Neural cell (in vitro differentiated cells): ENCODE results near the gene DLD. TPM values are rescaled to one million over a fixed set of nuclear protein-coding genes. Genes with fewer than 3 reads are reported as not detected.

Experiments used
- H2AFZ ChIP-seq: fragments of 200-600, 300-800 bp; sonication (generic), shearing (Covaris generic); 2 replicates; pipeline ENCODE4 v1.6.0; 2014; ENCODE audit warnings: low read depth, mild to moderate bottlenecking, antibody characterized with exemption, low read length, moderate library complexity
- H3F3A ChIP-seq: fragments of 200-600 bp; shearing (Covaris generic); 2 replicates; pipeline ENCODE4 v1.6.1; 2016; ENCODE audit warnings: mild to moderate bottlenecking, moderate library complexity, mixed read lengths, antibody characterized with exemption, low read length; ENCODE audit not compliant: insufficient read depth, poor library complexity, severe bottlenecking
- H3K27ac ChIP-seq: fragments of 200-600, 300-800 bp; sonication (generic), shearing (Covaris generic); 2 replicates; pipeline ENCODE4 v1.5.1; 2014; ENCODE audit warnings: mild to moderate bottlenecking, low read length, moderate library complexity
- H3K27me3 ChIP-seq: fragments of 300-800, 200-600 bp; sonication (generic), shearing (Covaris generic); 2 replicates; pipeline ENCODE4 v1.6.0; 2014; ENCODE audit warnings: mild to moderate bottlenecking, low read depth, low read length, moderate library complexity; ENCODE audit not compliant: insufficient read depth
- H3K36me3 ChIP-seq: fragments of 300-800, 200-600 bp; sonication (generic), shearing (Covaris generic); 2 replicates; pipeline ENCODE4 v1.5.1; 2014; ENCODE audit warnings: mild to moderate bottlenecking, antibody characterized with exemption, low read length, moderate library complexity; ENCODE audit not compliant: insufficient read depth
- H3K4me2 ChIP-seq: fragments of 300-800, 200-600 bp; sonication (generic), shearing (Covaris generic); 2 replicates; pipeline ENCODE4 v1.6.0; 2014; ENCODE audit warnings: mild to moderate bottlenecking, low read length
- H3K4me3 ChIP-seq: fragments of 300-800, 200-600 bp; sonication (generic), shearing (Covaris generic); 2 replicates; pipeline ENCODE4 v1.5.1; 2014; ENCODE audit warnings: mild to moderate bottlenecking, low read length, moderate library complexity
- H3K79me2 ChIP-seq: fragments of 200-600 bp; shearing (Covaris generic); replicated peaks from 2 replicates; pipeline ENCODE4 v1.6.0; 2014; ENCODE audit warnings: mild to moderate bottlenecking, low read length, moderate library complexity; ENCODE audit not compliant: insufficient read depth
- H3K9ac ChIP-seq: fragments of 300-800, 200-600 bp; sonication (generic), shearing (Covaris generic); 2 replicates; pipeline ENCODE4 v1.6.1; 2016; ENCODE audit warnings: mild to moderate bottlenecking, low read length, mixed read lengths
- H3K9me2 ChIP-seq: fragments of 200-600 bp; shearing (Covaris generic); 2 replicates; pipeline ENCODE4 v1.6.1; 2016; ENCODE audit warnings: mild to moderate bottlenecking, low read length, mixed read lengths; ENCODE audit not compliant: insufficient read depth
- H3K9me3 ChIP-seq: fragments of 200-600, 300-800 bp; sonication (generic), shearing (Covaris generic); 2 replicates; pipeline ENCODE4 v1.6.1; 2016; ENCODE audit warnings: mild to moderate bottlenecking, mixed run types, low read length, moderate library complexity, mixed read lengths
- H4K20me1 ChIP-seq: fragments of 200-600 bp; shearing (Covaris generic); 2 replicates; pipeline ENCODE4 v1.6.1; 2016; ENCODE audit warnings: mild to moderate bottlenecking, mixed run types; ENCODE audit not compliant: insufficient read depth
- CTCF ChIP-seq: fragments of 450-650 bp; IDR thresholded peaks from 2 replicates; pipeline ENCODE4 v1.5.1; 2014; ENCODE audit warnings: antibody characterized with exemption, mild to moderate bottlenecking, moderate library complexity; ENCODE audit not compliant: poor library complexity, severe bottlenecking
- EP300 ChIP-seq: fragments of 450-650 bp; conservative IDR thresholded peaks from 2 replicates; pipeline ENCODE4 v1.6.1; 2014; ENCODE audit warnings: antibody characterized with exemption, mild to moderate bottlenecking, moderate library complexity; ENCODE audit not compliant: poor library complexity, severe bottlenecking
- EZH2 ChIP-seq: fragments of 200-600, 300-800 bp; shearing (Covaris generic), sonication (generic); IDR thresholded peaks from 2 replicates; pipeline ENCODE4 v1.6.1; 2014; ENCODE audit warnings: antibody characterized with exemption, low read length, borderline replicate concordance, mild to moderate bottlenecking; ENCODE audit not compliant: insufficient read depth, poor library complexity, severe bottlenecking
- MXI1 ChIP-seq: fragments of 450-650 bp; conservative IDR thresholded peaks from 2 replicates; pipeline ENCODE4 v1.6.1; 2014; ENCODE audit warnings: antibody characterized with exemption, mild to moderate bottlenecking; ENCODE audit not compliant: poor library complexity, severe bottlenecking
- POLR2AphosphoS5 ChIP-seq: IDR thresholded peaks from 2 replicates; pipeline ENCODE4 v1.6.1; 2012
- RAD21 ChIP-seq: fragments of 450-650 bp; conservative IDR thresholded peaks from 2 replicates; pipeline ENCODE4 v1.6.1; 2014; ENCODE audit warnings: antibody characterized with exemption, mild to moderate bottlenecking, moderate library complexity
- SMC3 ChIP-seq: fragments of 450-650 bp; conservative IDR thresholded peaks from 2 replicates; pipeline ENCODE4 v1.6.1; 2014; ENCODE audit warnings: antibody characterized with exemption, mild to moderate bottlenecking, moderate library complexity; ENCODE audit not compliant: poor library complexity
- TAF1 ChIP-seq: IDR thresholded peaks from 2 replicates; pipeline ENCODE4 v1.6.1; 2012; ENCODE audit warnings: low read depth
- polyA plus RNA-seq: library from polyadenylated mRNA; depleted of rRNA; stranded (reverse); fragments of >200 nt; gene quantifications from 2 replicates; pipeline ENCODE4 v1.2.3, GENCODE V29; 2014
- TF ChIP-seq, protein P1 (sequence below): IDR thresholded peaks from 2 replicates; pipeline ENCODE4 v1.6.1; 2012; ENCODE audit warnings: borderline replicate concordance

The DLD gene
- polyA plus RNA-seq, 1 donor from 2014 or later = 214 TPM

DNA sequence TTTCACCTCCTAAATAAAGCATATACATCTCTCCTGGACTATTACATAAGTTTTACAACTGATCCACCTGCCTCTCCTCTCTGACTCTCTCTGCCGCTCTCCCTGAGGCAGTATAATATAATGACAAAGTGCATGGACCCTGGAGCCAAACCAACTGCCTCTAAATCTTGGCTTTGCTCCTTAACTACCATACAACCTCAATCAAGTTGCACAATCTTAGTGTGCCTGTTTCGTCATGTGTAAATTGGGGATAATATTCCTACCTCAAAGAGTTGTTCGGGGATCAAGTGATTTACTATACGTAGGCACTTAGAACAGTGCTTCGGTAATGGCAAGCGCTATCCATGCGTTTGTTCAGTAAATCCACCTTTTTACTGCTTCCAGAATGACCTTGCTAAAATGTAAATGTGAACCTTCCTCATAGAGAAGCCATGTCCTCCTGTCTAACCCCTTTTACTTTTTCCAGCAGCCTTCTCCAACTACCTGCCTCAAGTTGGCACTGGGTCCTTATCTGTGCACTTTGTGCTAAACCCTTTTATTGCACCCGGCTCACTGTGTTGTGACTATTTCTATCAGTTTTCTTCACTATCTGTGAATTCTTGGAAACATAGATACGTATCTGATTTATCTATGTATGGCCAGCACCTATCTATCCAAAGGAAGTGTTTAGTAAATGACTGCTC lies 30.6 kb upstream of the DLD start:
- Histone ChIP-seq H3K9me3 (no peaks in the 10 kb centered on the region), H3K9ac (no peak overlapping the region), H3K4me2 (no peak overlapping the region), H3K36me3 (no peaks in the 10 kb centered on the region), H3K27ac (no peak overlapping the region), H3F3A (no peaks in the 10 kb centered on the region), H4K20me1 (no peaks in the 10 kb centered on the region), H3K4me3 (no peak overlapping the region), H3K27me3 (no peaks in the 10 kb centered on the region), H3K79me2 (no peaks in the 10 kb centered on the region), H2AFZ (no peak overlapping the region), H3K9me2 (no peaks in the 10 kb centered on the region)
- TF ChIP-seq, protein P1, sequence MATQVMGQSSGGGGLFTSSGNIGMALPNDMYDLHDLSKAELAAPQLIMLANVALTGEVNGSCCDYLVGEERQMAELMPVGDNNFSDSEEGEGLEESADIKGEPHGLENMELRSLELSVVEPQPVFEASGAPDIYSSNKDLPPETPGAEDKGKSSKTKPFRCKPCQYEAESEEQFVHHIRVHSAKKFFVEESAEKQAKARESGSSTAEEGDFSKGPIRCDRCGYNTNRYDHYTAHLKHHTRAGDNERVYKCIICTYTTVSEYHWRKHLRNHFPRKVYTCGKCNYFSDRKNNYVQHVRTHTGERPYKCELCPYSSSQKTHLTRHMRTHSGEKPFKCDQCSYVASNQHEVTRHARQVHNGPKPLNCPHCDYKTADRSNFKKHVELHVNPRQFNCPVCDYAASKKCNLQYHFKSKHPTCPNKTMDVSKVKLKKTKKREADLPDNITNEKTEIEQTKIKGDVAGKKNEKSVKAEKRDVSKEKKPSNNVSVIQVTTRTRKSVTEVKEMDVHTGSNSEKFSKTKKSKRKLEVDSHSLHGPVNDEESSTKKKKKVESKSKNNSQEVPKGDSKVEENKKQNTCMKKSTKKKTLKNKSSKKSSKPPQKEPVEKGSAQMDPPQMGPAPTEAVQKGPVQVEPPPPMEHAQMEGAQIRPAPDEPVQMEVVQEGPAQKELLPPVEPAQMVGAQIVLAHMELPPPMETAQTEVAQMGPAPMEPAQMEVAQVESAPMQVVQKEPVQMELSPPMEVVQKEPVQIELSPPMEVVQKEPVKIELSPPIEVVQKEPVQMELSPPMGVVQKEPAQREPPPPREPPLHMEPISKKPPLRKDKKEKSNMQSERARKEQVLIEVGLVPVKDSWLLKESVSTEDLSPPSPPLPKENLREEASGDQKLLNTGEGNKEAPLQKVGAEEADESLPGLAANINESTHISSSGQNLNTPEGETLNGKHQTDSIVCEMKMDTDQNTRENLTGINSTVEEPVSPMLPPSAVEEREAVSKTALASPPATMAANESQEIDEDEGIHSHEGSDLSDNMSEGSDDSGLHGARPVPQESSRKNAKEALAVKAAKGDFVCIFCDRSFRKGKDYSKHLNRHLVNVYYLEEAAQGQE = no peak
- TF ChIP-seq MXI1 (no peak), EZH2 (no peak), RAD21 (no peak), EP300 (no peak), POLR2AphosphoS5 (no peak), SMC3 (no peak), TAF1 (no peak), CTCF (no peak)

- TF ChIP-seq EP300 (no peak), EZH2 (no peak), MXI1 (no peak), CTCF (no peak), SMC3 (no peak), RAD21 (no peak), TAF1 (no peak), POLR2AphosphoS5 (no peak)
- TF ChIP-seq, protein P1 = no peak
- H3K27me3 ChIP-seq = no peaks in the 10 kb centered on the region
- H2AFZ ChIP-seq = no peak overlapping the region
- H3K27ac ChIP-seq = no peak overlapping the region
- no peaks in the 10 kb centered on the region for H3K36me3 ChIP-seq
- H3K9me2 ChIP-seq = no peaks in the 10 kb centered on the region
- no peak overlapping the region for H3K9ac ChIP-seq
- no peaks in the 10 kb centered on the region for H3K79me2 ChIP-seq
- no peak overlapping the region for H3K4me3 ChIP-seq
- H3F3A ChIP-seq = no peaks in the 10 kb centered on the region
- H3K4me2 ChIP-seq = no peak overlapping the region
- H3K9me3 ChIP-seq = no peaks in the 10 kb centered on the region
- H4K20me1 ChIP-seq = no peaks in the 10 kb centered on the region
Observed at GRCh38 chr7:107860981-107861652, 29.9 kb upstream of the DLD start.
